Trophoblast cell (in vitro differentiated cells and primary cell): ENCODE data around the gene ENTPD1.

ENCODE experiments used
- DNase-seq, 2 donors: peaks; one replicate each; pipeline ENCODE4 v3.0.0-alpha.2; 2016
- H2AFZ ChIP-seq: 2 replicates; pipeline ENCODE4 v1.6.1; 2013; ENCODE audit warnings: low read length, moderate library complexity, mild to moderate bottlenecking; ENCODE audit not compliant: insufficient read depth, poor library complexity
- H2AK5ac ChIP-seq: 2 replicates; pipeline ENCODE4 v1.6.1; 2013; ENCODE audit warnings: mild to moderate bottlenecking, low read length
- H2BK120ac ChIP-seq: 2 replicates; pipeline ENCODE4 v1.6.1; 2013; ENCODE audit warnings: low read length, mild to moderate bottlenecking, moderate library complexity; ENCODE audit not compliant: insufficient read depth, poor library complexity
- H2BK12ac ChIP-seq: 2 replicates; pipeline ENCODE4 v1.6.1; 2013; ENCODE audit warnings: mild to moderate bottlenecking, low read length, moderate library complexity
- H2BK5ac ChIP-seq: 2 replicates; pipeline ENCODE4 v1.6.1; 2013; ENCODE audit warnings: low read length, low read depth, moderate library complexity, mild to moderate bottlenecking; ENCODE audit not compliant: poor library complexity
- H3K14ac ChIP-seq: 2 replicates; pipeline ENCODE4 v1.6.1; 2013; ENCODE audit warnings: mild to moderate bottlenecking, low read length
- H3K18ac ChIP-seq: 2 replicates; pipeline ENCODE4 v1.6.1; 2013; ENCODE audit warnings: mild to moderate bottlenecking, low read length
- H3K23ac ChIP-seq: 2 replicates; pipeline ENCODE4 v1.6.1; 2013; ENCODE audit warnings: low read length
- H3K27ac ChIP-seq: 2 replicates; pipeline ENCODE4 v1.5.1; 2013; ENCODE audit warnings: low read depth, mild to moderate bottlenecking, inconsistent platforms, low read length, moderate library complexity
- H3K27me3 ChIP-seq: 2 replicates; pipeline ENCODE4 v1.6.1; 2013; ENCODE audit warnings: inconsistent platforms, mild to moderate bottlenecking, low read length, moderate library complexity; ENCODE audit not compliant: insufficient read depth
- H3K36me3 ChIP-seq, 2 experiments: 1 replicate in 1 of 2; 2 replicates in 1 of 2; pipeline ENCODE4 v1.6.1; 2013; ENCODE audit warnings: low read length in 2 of 2, mild to moderate bottlenecking in 2 of 2, moderate library complexity in 1 of 2; ENCODE audit not compliant: insufficient read depth in 2 of 2, control insufficient read depth in 1 of 2
- H3K4ac ChIP-seq: 2 replicates; pipeline ENCODE4 v1.6.1; 2013; ENCODE audit warnings: low read depth, mild to moderate bottlenecking, low read length, moderate library complexity
- H3K4me1 ChIP-seq, 2 experiments: 1 replicate in 1 of 2; 2 replicates in 1 of 2; pipeline ENCODE4 v1.6.1; 2013; ENCODE audit warnings: low read length in 2 of 2, mild to moderate bottlenecking in 2 of 2, moderate library complexity in 1 of 2; ENCODE audit not compliant: insufficient read depth in 2 of 2, control insufficient read depth in 1 of 2
- H3K4me2 ChIP-seq: 2 replicates; pipeline ENCODE4 v1.6.1; 2013; ENCODE audit warnings: inconsistent platforms, mild to moderate bottlenecking, low read length, moderate library complexity
- H3K4me3 ChIP-seq: 2 replicates; pipeline ENCODE4 v1.5.1; 2013; ENCODE audit warnings: mild to moderate bottlenecking, low read depth, low read length, inconsistent platforms
- H3K79me1 ChIP-seq: one replicate; pipeline ENCODE4 v1.6.1; 2013; ENCODE audit warnings: low read length
- H3K79me2 ChIP-seq: 2 replicates; pipeline ENCODE4 v1.6.1; 2013; ENCODE audit warnings: low read length, mild to moderate bottlenecking; ENCODE audit not compliant: control insufficient read depth, insufficient read depth, poor library complexity
- H3K9ac ChIP-seq: 2 replicates; pipeline ENCODE4 v1.6.1; 2013; ENCODE audit warnings: mild to moderate bottlenecking, low read length
- H3K9me3 ChIP-seq: 2 replicates; pipeline ENCODE4 v1.6.1; 2013; ENCODE audit warnings: low read depth, mild to moderate bottlenecking, control low read depth, inconsistent platforms, low read length; ENCODE audit not compliant: insufficient read depth
- H4K12ac ChIP-seq: 2 replicates; pipeline ENCODE4 v1.6.1; 2013; ENCODE audit warnings: low read depth, mild to moderate bottlenecking, low read length, moderate library complexity
- H4K8ac ChIP-seq: 2 replicates; pipeline ENCODE4 v1.6.1; 2013; ENCODE audit warnings: low read depth, mild to moderate bottlenecking, low read length, moderate library complexity
- H4K91ac ChIP-seq: one replicate; pipeline ENCODE4 v1.6.1; 2013; ENCODE audit warnings: low read depth, mild to moderate bottlenecking, low read length, moderate library complexity
- WGBS: extraction: QIAGEN DNeasy Blood & Tissue Kit; methylation state at CpG from one replicate; pipeline ENCODE4 v1.1.7; 2013; ENCODE audit warnings: missing lambda C conversion rate; ENCODE audit not compliant: insufficient read length, insufficient coverage; ENCODE audit errors: extremely low coverage; 5-methylcytosine and 5-hydroxymethylcytosine counted together

The ENTPD1 gene

DNA sequence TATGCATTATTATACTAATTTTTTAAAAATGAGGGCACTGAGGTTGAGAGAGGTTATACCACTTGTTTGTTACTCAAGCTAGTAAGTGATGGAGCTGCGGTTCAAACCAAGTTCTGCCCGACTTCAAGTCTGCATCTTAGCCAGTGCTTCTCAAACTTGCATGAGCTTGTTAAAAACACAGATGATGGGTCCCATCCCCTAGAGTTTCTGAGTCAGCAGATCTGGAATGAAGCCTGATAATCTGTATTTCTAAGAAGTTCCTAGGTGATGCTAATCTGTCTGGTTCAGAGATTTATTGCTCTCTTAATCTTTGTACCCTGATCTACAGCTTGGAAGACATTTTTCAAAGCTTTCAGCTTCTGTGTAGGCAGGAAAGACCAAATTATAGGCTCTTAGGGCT is 84.2 kb downstream of the ENTPD1 start:
- Histone ChIP-seq H3K14ac (no peak overlapping the region), H4K12ac (no peak overlapping the region), H3K27ac (no peak overlapping the region), H2BK5ac (no peak overlapping the region), H3K18ac (no peak overlapping the region), H3K9me3 (no peaks in the 10 kb centered on the region), H3K4me2 (no peak overlapping the region), H3K4me1 (no peaks in the 10 kb centered on the region), H2AK5ac (no peak overlapping the region), H3K23ac (no peak overlapping the region), H3K36me3 (no peaks in the 10 kb centered on the region), H4K91ac (no peak overlapping the region), H3K79me1 (no peaks in the 10 kb centered on the region), H4K8ac (no peak overlapping the region), H3K9ac (no peak overlapping the region), H3K27me3 (no peaks in the 10 kb centered on the region), H2BK120ac (no peak overlapping the region), H2BK12ac (no peak overlapping the region), H2AFZ (no peak overlapping the region), H3K4me3 (no peak overlapping the region), H3K4ac (no peak overlapping the region), H3K79me2 (no peaks in the 10 kb centered on the region)
- DNase-seq: peak in 1 of 2 donors; percentile 49
- WGBS: no CpG with 5 or more reads among the region's 2 CpGs

DNA sequence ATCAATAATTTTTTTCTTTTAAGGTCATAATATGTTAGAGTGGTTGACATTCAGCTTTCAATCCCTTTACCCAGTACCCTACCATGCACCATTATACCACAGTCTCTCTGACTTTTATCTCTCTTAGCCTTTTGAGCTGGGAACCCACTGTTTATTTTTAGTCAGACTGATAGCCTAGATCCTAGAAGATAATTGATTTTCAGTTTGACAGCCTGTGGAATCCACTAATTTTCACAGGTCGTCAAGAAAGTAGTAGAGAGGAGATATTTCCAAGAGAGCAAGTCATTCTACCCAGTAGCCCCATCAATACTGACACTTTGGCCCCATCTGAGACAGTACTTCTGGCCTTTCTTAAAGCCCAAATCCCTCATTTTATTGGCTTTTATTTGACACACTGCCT is 84.7 kb downstream of the ENTPD1 start:
- no peaks in the 10 kb centered on the region for H3K79me1 ChIP-seq
- no peak overlapping the region for H2BK12ac ChIP-seq
- no peak overlapping the region for H3K14ac ChIP-seq
- DNase-seq: no peak
- no peak overlapping the region for H2BK5ac ChIP-seq
- H4K12ac ChIP-seq: no peak overlapping the region
- no peaks in the 10 kb centered on the region for H3K36me3 ChIP-seq
- no peak overlapping the region for H3K18ac ChIP-seq
- H3K27ac ChIP-seq: no peak overlapping the region
- H3K27me3 ChIP-seq: no peaks in the 10 kb centered on the region
- WGBS: no CpG with 5 or more reads among the region's 1 CpG
- H3K79me2 ChIP-seq: no peaks in the 10 kb centered on the region
- no peak overlapping the region for H3K4me2 ChIP-seq
- H3K4me1 ChIP-seq: no peaks in the 10 kb centered on the region
- no peak overlapping the region for H3K9ac ChIP-seq
- no peak overlapping the region for H3K4me3 ChIP-seq
- H2AFZ ChIP-seq: no peak overlapping the region
- no peak overlapping the region for H3K4ac ChIP-seq
- no peak overlapping the region for H3K23ac ChIP-seq
- H2BK120ac ChIP-seq: no peak overlapping the region
- H3K9me3 ChIP-seq: no peaks in the 10 kb centered on the region
- no peak overlapping the region for H2AK5ac ChIP-seq
- H4K8ac ChIP-seq: no peak overlapping the region
- no peak overlapping the region for H4K91ac ChIP-seq

DNA sequence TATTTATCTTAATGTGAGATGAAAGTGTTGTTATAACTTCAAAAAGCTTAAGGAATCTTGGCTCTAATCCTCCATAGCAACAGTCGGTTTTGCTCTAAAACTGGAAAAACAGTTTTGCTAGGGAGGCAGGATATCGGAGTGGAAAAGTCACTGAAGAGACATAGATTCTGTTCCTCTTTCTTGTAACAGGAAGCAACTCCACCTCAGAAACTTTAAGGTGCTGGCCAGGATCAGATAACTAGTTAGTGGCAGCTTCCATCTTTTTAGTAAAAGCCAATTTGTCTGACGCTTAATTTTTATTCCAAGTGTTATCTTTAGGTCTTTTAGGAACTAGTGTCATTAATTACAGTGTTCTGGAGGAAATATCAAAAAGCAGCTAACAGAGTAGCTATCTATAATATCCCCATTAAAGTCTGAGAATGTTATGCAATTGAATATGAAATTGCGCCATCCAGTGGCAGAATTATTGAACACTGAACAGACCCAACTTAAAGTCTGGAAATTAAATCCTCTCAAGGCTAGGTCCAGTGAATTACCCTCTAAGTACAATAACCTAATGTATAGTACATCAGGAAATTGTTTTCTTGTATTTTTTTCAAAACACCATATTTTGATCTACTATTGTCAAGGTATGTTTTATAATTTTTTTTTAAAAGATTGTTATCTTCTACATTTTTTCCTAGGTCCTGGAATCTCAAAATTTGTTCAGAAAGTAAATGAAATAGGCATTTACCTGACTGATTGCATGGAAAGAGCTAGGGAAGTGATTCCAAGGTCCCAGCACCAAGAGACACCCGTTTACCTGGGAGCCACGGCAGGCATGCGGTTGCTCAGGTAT is 85.9 kb downstream of the ENTPD1 start:
- no peak overlapping the region for H2AFZ ChIP-seq
- H3K4me3 ChIP-seq: no peak overlapping the region
- no peak overlapping the region for H2BK12ac ChIP-seq
- H3K14ac ChIP-seq: no peak overlapping the region
- H2BK5ac ChIP-seq: no peak overlapping the region
- H3K9me3 ChIP-seq: no peaks in the 10 kb centered on the region
- H2AK5ac ChIP-seq: no peak overlapping the region
- no peak overlapping the region for H3K4ac ChIP-seq
- H3K23ac ChIP-seq: peak overlapping the region; percentile 11
- H3K4me1 ChIP-seq: no peaks in the 10 kb centered on the region
- H3K18ac ChIP-seq: no peak overlapping the region
- H2BK120ac ChIP-seq: peak overlapping the region; percentile 47
- no peak overlapping the region for H4K12ac ChIP-seq
- no peaks in the 10 kb centered on the region for H3K79me1 ChIP-seq
- H3K36me3 ChIP-seq: no peaks in the 10 kb centered on the region
- peak; percentile 21 to 86 for DNase-seq
- no peak overlapping the region for H3K27ac ChIP-seq
- WGBS: no CpG with 5 or more reads among the region's 7 CpGs
- peak overlapping the region; percentile 41 for H3K9ac ChIP-seq
- no peak overlapping the region for H3K4me2 ChIP-seq
- no peaks in the 10 kb centered on the region for H3K79me2 ChIP-seq
- H3K27me3 ChIP-seq: no peaks in the 10 kb centered on the region
- H4K91ac ChIP-seq: no peak overlapping the region
- H4K8ac ChIP-seq: no peak overlapping the region

DNA sequence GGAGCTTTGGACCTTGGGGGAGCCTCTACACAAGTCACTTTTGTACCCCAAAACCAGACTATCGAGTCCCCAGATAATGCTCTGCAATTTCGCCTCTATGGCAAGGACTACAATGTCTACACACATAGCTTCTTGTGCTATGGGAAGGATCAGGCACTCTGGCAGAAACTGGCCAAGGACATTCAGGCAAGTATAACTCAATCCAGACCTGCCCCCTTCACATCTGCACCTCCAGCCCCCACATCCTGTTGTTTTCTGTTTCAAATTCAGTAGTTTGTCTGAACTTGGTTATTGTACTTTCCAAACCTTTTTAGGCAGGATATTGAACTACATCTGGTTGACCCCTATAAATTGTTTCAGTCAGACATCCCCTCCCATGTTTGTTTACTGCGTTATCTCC is 89.4 kb downstream of the ENTPD1 start:
- Histone ChIP-seq H2AFZ (no peak overlapping the region), H2BK12ac (no peak overlapping the region), H3K27me3 (no peaks in the 10 kb centered on the region), H3K18ac (no peak overlapping the region), H4K8ac (no peak overlapping the region), H3K79me1 (no peaks in the 10 kb centered on the region), H3K14ac (no peak overlapping the region), H3K4me3 (no peak overlapping the region), H3K27ac (no peak overlapping the region), H4K91ac (no peak overlapping the region), H3K4me1 (no peaks in the 10 kb centered on the region), H2BK120ac (no peak overlapping the region), H3K4ac (no peak overlapping the region), H3K79me2 (no peaks in the 10 kb centered on the region), H2AK5ac (no peak overlapping the region), H3K23ac (no peak overlapping the region), H3K9me3 (no peaks in the 10 kb centered on the region), H2BK5ac (no peak overlapping the region), H3K4me2 (no peak overlapping the region), H3K36me3 (no peaks in the 10 kb centered on the region), H3K9ac (no peak overlapping the region), H4K12ac (no peak overlapping the region)
- DNase-seq: no peak
- WGBS: no CpG with 5 or more reads among the region's 3 CpGs
